Thymus (tissue), 14 donors: ENCODE measurements around the gene PCDHAC1. TPM values are rescaled to one million over a fixed set of nuclear protein-coding genes. Genes with fewer than 3 reads are reported as not detected.
"Not testable (repeated sequence)": the region's sequence is repeated elsewhere in the genome, so short reads cannot be mapped to it uniquely, and the experiment has no call there.

ENCODE experiments used
- DNase-seq, 9 donors: peaks; one replicate each; pipeline ENCODE4 v3.0.0-alpha.2; 2013; ENCODE audit warnings: low spot score in 9 of 9, low read depth in 6 of 9, missing footprints in 1 of 9
- H3K27ac ChIP-seq, 2 donors: one replicate each; pipeline ENCODE4 v1.5.1; 2013; ENCODE audit warnings: control low read depth in 1 of 2, low read depth in 1 of 2, low read length in 1 of 2, mild to moderate bottlenecking in 1 of 2, moderate library complexity in 1 of 2
- H3K27me3 ChIP-seq, 2 donors: one replicate each; pipeline ENCODE4 v1.5.1; 2013; ENCODE audit warnings: low read length in 1 of 2; ENCODE audit not compliant: control insufficient read depth in 2 of 2, insufficient read depth in 1 of 2
- H3K36me3 ChIP-seq, 2 donors: one replicate each; pipeline ENCODE4 v1.5.1; 2013; ENCODE audit warnings: low read length in 1 of 2, mild to moderate bottlenecking in 1 of 2, moderate library complexity in 1 of 2; ENCODE audit not compliant: control insufficient read depth in 2 of 2, insufficient read depth in 2 of 2
- H3K4me1 ChIP-seq, 2 donors: one replicate each; pipeline ENCODE4 v1.5.1; 2013; ENCODE audit warnings: low read length in 2 of 2; ENCODE audit not compliant: control insufficient read depth in 2 of 2, insufficient read depth in 2 of 2
- H3K4me3 ChIP-seq, 2 donors: one replicate each; pipeline ENCODE4 v1.5.1; 2013; ENCODE audit warnings: low read length in 2 of 2, control low read depth in 1 of 2, mild to moderate bottlenecking in 1 of 2
- H3K9me3 ChIP-seq, 2 donors: one replicate each; pipeline ENCODE4 v1.5.1; 2013; ENCODE audit warnings: low read length in 1 of 2, mild to moderate bottlenecking in 1 of 2; ENCODE audit not compliant: control insufficient read depth in 2 of 2, insufficient read depth in 1 of 2
- WGBS: extraction: QIAGEN DNeasy Blood & Tissue Kit; methylation state at CpG from one replicate; pipeline ENCODE4 v1.1.7; 2013; 5-methylcytosine and 5-hydroxymethylcytosine counted together
- long read RNA-seq, 10 donors: transcript quantifications; one replicate each; lab custom pipeline, GENCODE V29; 2026
- polyA plus RNA-seq: library from polyadenylated mRNA; stranded (reverse); fragments of 200-250 nt; gene quantifications from one replicate; pipeline ENCODE4 v1.2.3, GENCODE V29; 2013
- total RNA-seq: library from RNA; stranded (reverse); fragments of 120-200 nt; gene quantifications from one replicate; pipeline ENCODE4 v1.2.4, GENCODE V29; 2013
- donor health status: healthy.

The PCDHAC1 gene
- total RNA-seq = 0.05 TPM
- 0.02 TPM for polyA plus RNA-seq
- long read RNA-seq, donor 1 = 0 reads
- long read RNA-seq, donor 2 = 0 reads
- long read RNA-seq, donor 3 = 0 reads
- long read RNA-seq, donor 4 = 0 reads
- long read RNA-seq, donor 5 = 0 reads
- long read RNA-seq, donor 6 = 0 reads
- long read RNA-seq, donor 7 = 0 reads
- long read RNA-seq, donor 8 = 0 reads
- long read RNA-seq, donor 9 = 0 reads
- long read RNA-seq, donor 10 = 0 reads

GRCh38 chr5:140925806-140926442 is at the start of gene PCDHAC1:
Gene PCDHAC1 (plus strand): TSS chr5:140926299. CDS start chr5:140926893, 594 bp downstream.
- Histone ChIP-seq H3K36me3 (no peaks in the 10 kb centered on the region), H3K4me1 (peaks cover 0 to 4% of the 10 kb centered on the region in 2 donors), H3K27me3 (peaks cover 23 to 36% of the 10 kb centered on the region in 2 donors), H3K27ac (no peak within 1 kb of the TSS), H3K4me3 (no peak within 1 kb of the TSS), H3K9me3 (peaks cover 0 to 2% of the 10 kb centered on the region in 2 donors)
- WGBS = 7% methylated on average over 41 of the region's 41 CpGs
- no peak for DNase-seq

GRCh38 chr5:140876541-140877261 is 49.4 kb upstream of the PCDHAC1 start:
- DNase-seq, H3K27ac ChIP-seq, H3K4me1 ChIP-seq, H3K36me3 ChIP-seq, H3K4me3 ChIP-seq: not testable (repeated sequence)
- 58% methylated on average over 80 of the region's 80 CpGs for WGBS
- H3K9me3 ChIP-seq = peaks cover 5 to 18% of the 10 kb centered on the region in 2 donors
- H3K27me3 ChIP-seq = peaks cover 0 to 11% of the 10 kb centered on the region in 2 donors

GRCh38 chr5:140877262-140877581 is 48.9 kb upstream of the PCDHAC1 start:
- DNase-seq = no peak
- no peaks in the 10 kb centered on the region for H3K4me1 ChIP-seq
- H3K4me3 ChIP-seq = no peak overlapping the region
- peaks cover 5 to 22% of the 10 kb centered on the region in 2 donors for H3K9me3 ChIP-seq
- peaks cover 0 to 15% of the 10 kb centered on the region in 2 donors for H3K27me3 ChIP-seq
- H3K36me3 ChIP-seq = no peaks in the 10 kb centered on the region
- 56% methylated on average over 37 of the region's 37 CpGs for whole genome bisulfite sequencing
- no peak overlapping the region for H3K27ac ChIP-seq

GRCh38 chr5:140881889-140882590 is 44.1 kb upstream of the PCDHAC1 start, which contains the start of gene PCDHA13:
Gene PCDHA13 (plus strand): TSS chr5:140882124. CDS start chr5:140882269, 145 bp downstream.
- 18% methylated on average over 34 of the region's 35 CpGs for WGBS
- no peak for DNase-seq
- no peak within 1 kb of the TSS for H3K4me3 ChIP-seq

GRCh38 chr5:140882591-140882899 is 43.6 kb upstream of the PCDHAC1 start:
- 23% methylated on average over 12 of the region's 12 CpGs for WGBS
- Histone ChIP-seq H3K9me3 (peaks cover 7 to 25% of the 10 kb centered on the region in 2 donors), H3K27me3 (peaks cover 0 to 3% of the 10 kb centered on the region in 2 donors), H3K27ac (no peak overlapping the region), H3K4me1 (no peaks in the 10 kb centered on the region), H3K36me3 (no peaks in the 10 kb centered on the region), H3K4me3 (no peak overlapping the region)
- DNase-seq = no peak

More at GRCh38 chr5:140881889-140882590, 44.1 kb upstream of the PCDHAC1 start, which contains the start of gene PCDHA13:
- H3K4me1 ChIP-seq = no peaks in the 10 kb centered on the region
- no peaks in the 10 kb centered on the region for H3K36me3 ChIP-seq
- no peak within 1 kb of the TSS for H3K27ac ChIP-seq
- peaks cover 9 to 30% of the 10 kb centered on the region in 2 donors for H3K9me3 ChIP-seq
- peaks cover 0 to 8% of the 10 kb centered on the region in 2 donors for H3K27me3 ChIP-seq

GRCh38 chr5:140883373-140883772 is 42.7 kb upstream of the PCDHAC1 start:
- no peak overlapping the region for H3K4me3 ChIP-seq
- peaks cover 7 to 23% of the 10 kb centered on the region in 2 donors for H3K9me3 ChIP-seq
- H3K27ac ChIP-seq = no peak overlapping the region
- no peaks in the 10 kb centered on the region for H3K36me3 ChIP-seq
- no peaks in the 10 kb centered on the region for H3K4me1 ChIP-seq
- peaks cover 0 to 3% of the 10 kb centered on the region in 2 donors for H3K27me3 ChIP-seq
- 60% methylated on average over 41 of the region's 41 CpGs for WGBS
- DNase-seq = no peak

GRCh38 chr5:140883927-140884697 is 42.0 kb upstream of the PCDHAC1 start:
- Histone ChIP-seq H3K4me1 (no peaks in the 10 kb centered on the region), H3K4me3 (no peak overlapping the region), H3K27ac (no peak overlapping the region), H3K9me3 (peaks cover 7 to 23% of the 10 kb centered on the region in 2 donors), H3K36me3 (no peaks in the 10 kb centered on the region), H3K27me3 (peaks cover 0 to 3% of the 10 kb centered on the region in 2 donors)
- DNase-seq = no peak
- 55% methylated on average over 79 of the region's 79 CpGs for WGBS

GRCh38 chr5:140916325-140916724 is 9.8 kb upstream of the PCDHAC1 start:
- no peaks in the 10 kb centered on the region for H3K27me3 ChIP-seq
- H3K4me1 ChIP-seq = no peaks in the 10 kb centered on the region
- H3K36me3 ChIP-seq = no peaks in the 10 kb centered on the region
- 95% methylated on average over 1 of the region's 1 CpG for WGBS
- peaks cover 0 to 8% of the 10 kb centered on the region in 2 donors for H3K9me3 ChIP-seq
- no peak overlapping the region for H3K4me3 ChIP-seq
- no peak overlapping the region for H3K27ac ChIP-seq
- no peak for DNase-seq
